OCI-LY3 (cell line): Measurements from ENCODE around the gene SLC4A8.

Source experiments
- H2AFZ ChIP-seq: fragments of 200-600, 300-600 bp; shearing (Covaris generic); 2 replicates; pipeline ENCODE4 v1.6.0; 2014; ENCODE audit warnings: antibody characterized with exemption, low read depth, low read length
- H3K27ac ChIP-seq: fragments of 200-600, 300-600 bp; sonication (generic); 2 replicates; pipeline ENCODE4 v1.5.1; 2014; ENCODE audit warnings: mild to moderate bottlenecking, low read length, moderate library complexity, mixed read lengths
- H3K27me3 ChIP-seq: fragments of 200-600, 300-600 bp; sonication (generic); 2 replicates; pipeline ENCODE4 v1.6.1; 2014; ENCODE audit warnings: low read depth, low read length, mixed read lengths
- H3K36me3 ChIP-seq: fragments of 200-600, 300-600 bp; sonication (generic); replicated peaks from 2 replicates; pipeline ENCODE3; 2014; ENCODE audit warnings: low read depth, low read length, mixed read lengths
- H3K4me1 ChIP-seq: fragments of 300-600, 200-600 bp; sonication (generic); 2 replicates; pipeline ENCODE4 v1.6.1; 2014; ENCODE audit warnings: low read length, mixed read lengths
- H3K4me2 ChIP-seq: fragments of 200-600, 300-600 bp; sonication (generic); 2 replicates; pipeline ENCODE4 v1.6.1; 2014; ENCODE audit warnings: low read length, mixed read lengths
- H3K4me3 ChIP-seq: fragments of 300-600, 200-600 bp; sonication (generic); 2 replicates; pipeline ENCODE4 v1.5.1; 2014; ENCODE audit warnings: antibody characterized with exemption, mild to moderate bottlenecking, low read length, moderate library complexity
- H3K79me2 ChIP-seq: fragments of 300-600, 200-600 bp; shearing (Covaris generic); 2 replicates; pipeline ENCODE4 v1.6.1; 2014; ENCODE audit warnings: mild to moderate bottlenecking, low read length, mixed read lengths
- H3K9ac ChIP-seq: fragments of 300-600, 200-600 bp; shearing (Covaris generic); 2 replicates; pipeline ENCODE4 v1.6.0; 2014; ENCODE audit warnings: mild to moderate bottlenecking, low read length, moderate library complexity
- H3K9me3 ChIP-seq: fragments of 200-600, 300-600 bp; shearing (Covaris generic); 2 replicates; pipeline ENCODE4 v1.6.1; 2014; ENCODE audit warnings: low read length, mixed read lengths; ENCODE audit not compliant: insufficient read depth
- H4K20me1 ChIP-seq: fragments of 200-600, 300-600 bp; sonication (generic); 2 replicates; pipeline ENCODE4 v1.6.1; 2016; ENCODE audit warnings: low read length, mixed read lengths; ENCODE audit not compliant: insufficient read depth
- CTCF ChIP-seq: fragments of 200-600, 300-600 bp; sonication (generic); IDR thresholded peaks from 2 replicates; pipeline ENCODE4 v1.5.1; 2014; ENCODE audit warnings: antibody characterized with exemption, low read length, low read depth
- EZH2phosphoT487 ChIP-seq: fragments of 200-600 bp; shearing (Covaris generic); IDR thresholded peaks from 2 replicates; pipeline ENCODE4 v1.6.1; 2018; ENCODE audit warnings: antibody characterized with exemption, mixed run types, low read depth

SLC4A8 gene

DNA sequence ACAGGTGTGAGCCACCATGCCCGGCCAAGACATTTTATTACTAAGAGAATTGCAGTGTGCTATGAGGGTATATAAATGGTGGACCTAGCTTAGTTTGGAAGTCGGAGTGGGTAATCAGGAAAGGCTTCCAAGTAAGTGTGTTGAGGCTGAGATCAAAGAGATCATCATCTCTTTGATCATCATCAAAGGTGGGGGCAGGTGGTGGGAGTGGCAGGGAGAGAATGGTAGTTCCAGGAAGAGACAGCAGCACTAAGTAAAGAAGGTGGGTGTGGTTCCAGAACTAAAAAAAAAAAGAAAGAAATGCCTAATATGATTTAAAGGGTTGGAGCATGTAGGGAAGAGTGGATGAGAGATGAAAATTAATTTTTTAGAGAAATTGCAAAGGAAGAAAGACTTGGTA is 14.7 kb downstream of the SLC4A8 start:
- 0 out of 2 replicates have a peak, but pooled peaks cover 5% of the 10 kb centered on the region for H3K4me1 ChIP-seq
- no peaks in the 10 kb centered on the region for H4K20me1 ChIP-seq

DNA sequence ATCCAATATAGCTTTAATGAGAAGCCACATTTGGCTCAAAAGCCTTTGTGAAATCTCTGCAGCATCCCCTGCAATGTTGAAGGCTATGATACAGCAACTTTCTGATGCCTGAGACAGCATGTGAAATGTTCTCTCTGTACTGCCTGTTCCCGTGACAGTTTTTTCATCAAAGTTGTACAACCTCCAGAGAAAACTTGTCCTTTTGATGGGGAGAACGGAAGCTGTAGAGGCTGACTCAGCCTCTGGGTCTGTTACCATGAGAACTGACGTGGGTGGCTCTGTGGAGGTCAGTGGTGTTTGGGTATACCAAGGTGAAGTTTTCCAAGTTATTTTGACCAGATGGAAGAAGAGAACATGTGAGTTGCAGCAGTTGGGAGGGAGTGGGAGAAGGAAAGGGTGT is 17.0 kb downstream of the SLC4A8 start:
- Histone ChIP-seq H3K4me2 (no peak overlapping the region), H3K4me1 (0 out of 2 replicates have a peak, but pooled peaks cover 5% of the 10 kb centered on the region), H3K79me2 (no peaks in the 10 kb centered on the region), H3K9ac (no peak overlapping the region), H3K9me3 (no peaks in the 10 kb centered on the region), H3K27ac (no peak overlapping the region), H3K4me3 (no peak overlapping the region), H3K27me3 (no peaks in the 10 kb centered on the region), H4K20me1 (no peaks in the 10 kb centered on the region), H3K36me3 (no peaks in the 10 kb centered on the region), H2AFZ (no peak overlapping the region)
- TF ChIP-seq EZH2phosphoT487 (no peak), CTCF (no peak)

More for the DNA sequence above, 14.7 kb downstream of the SLC4A8 start:
- Histone ChIP-seq H3K4me2 (no peak overlapping the region), H3K27ac (no peak overlapping the region), H2AFZ (no peak overlapping the region), H3K36me3 (no peaks in the 10 kb centered on the region), H3K4me3 (no peak overlapping the region), H3K9me3 (no peaks in the 10 kb centered on the region), H3K9ac (no peak overlapping the region), H3K79me2 (no peaks in the 10 kb centered on the region), H3K27me3 (no peaks in the 10 kb centered on the region)
- no peak for TF ChIP-seq CTCF
- TF ChIP-seq EZH2phosphoT487, result no peak

DNA sequence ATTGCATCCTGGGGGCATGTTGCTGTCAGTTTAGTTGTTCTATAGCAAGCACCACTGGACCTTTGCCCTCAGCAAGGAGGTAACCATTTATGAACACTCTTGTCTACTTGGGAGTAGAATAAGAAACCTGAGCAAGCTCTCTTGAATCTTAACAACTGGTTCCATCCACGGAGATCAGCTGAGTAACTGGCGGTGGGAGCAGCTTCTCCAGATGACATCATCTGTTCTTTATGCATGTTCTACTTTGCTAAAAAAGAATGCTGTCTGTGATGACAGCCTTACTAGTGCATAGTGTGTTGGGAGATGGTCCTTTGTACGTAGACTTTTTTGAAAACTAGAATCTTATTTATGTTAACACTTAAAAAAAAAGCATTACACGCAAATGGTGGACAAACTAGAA is 17.7 kb downstream of the SLC4A8 start:
- Histone ChIP-seq H3K4me1 (0 out of 2 replicates have a peak, but pooled peaks cover 5% of the 10 kb centered on the region), H4K20me1 (no peaks in the 10 kb centered on the region), H3K9ac (no peak overlapping the region), H3K4me3 (no peak overlapping the region), H3K79me2 (no peaks in the 10 kb centered on the region), H3K36me3 (no peaks in the 10 kb centered on the region), H3K9me3 (no peaks in the 10 kb centered on the region), H3K27me3 (no peaks in the 10 kb centered on the region), H3K4me2 (no peak overlapping the region), H3K27ac (no peak overlapping the region), H2AFZ (no peak overlapping the region)
- TF ChIP-seq EZH2phosphoT487 (no peak), CTCF (no peak)

- Histone ChIP-seq H3K9ac (no peak overlapping the region), H3K4me1 (peaks cover 8% of the 10 kb centered on the region), H4K20me1 (no peaks in the 10 kb centered on the region), H3K4me2 (no peak overlapping the region), H3K36me3 (no peaks in the 10 kb centered on the region), H2AFZ (no peak overlapping the region), H3K9me3 (no peaks in the 10 kb centered on the region), H3K79me2 (no peaks in the 10 kb centered on the region), H3K27ac (no peak overlapping the region), H3K4me3 (no peak overlapping the region), H3K27me3 (no peaks in the 10 kb centered on the region)
- no peak for TF ChIP-seq CTCF
- no peak for TF ChIP-seq EZH2phosphoT487
Observed at GRCh38 chr12:51443573-51443972, 18.9 kb downstream of the SLC4A8 start.
